A673 (cell line): ENCODE results near the gene GRHL3. TPM values are rescaled to one million over a fixed set of nuclear protein-coding genes. Genes with fewer than 3 reads are reported as not detected.

Experiments
- BruUV-seq: library from RNA; stranded (reverse); fragments of 400-500 nt; replicated peaks from 2 replicates; lab custom pipeline; 2021; lab: Mats Ljungman, UMichigan
- CTCF ChIA-PET: fragments of 300-600 bp; sonication (Branson Sonifier 250); formaldehyde crosslinking; loops from one replicate; lab custom pipeline; 2022; ENCODE audit warnings: antibody characterized with exemption; lab: Charles Lee
- POLR2A ChIA-PET: fragments of 300-600 bp; sonication (Branson Sonifier 250); formaldehyde crosslinking; loops from one replicate; lab custom pipeline; 2022; ENCODE audit warnings: antibody characterized with exemption; ENCODE audit not compliant: low non-redundant PET; lab: Charles Lee
- DNase-seq: peaks from one replicate; pipeline ENCODE4 v3.0.0-alpha.2; 2015; ENCODE audit warnings: low spot score
- H3K27ac ChIP-seq: fragments of 200-600 bp; sonication (generic); 2 replicates; pipeline ENCODE4 v1.5.1; 2016; ENCODE audit warnings: mixed run types, low read depth, mild to moderate bottlenecking, mixed read lengths, antibody characterized with exemption, low read length; ENCODE audit not compliant: poor library complexity, severe bottlenecking
- H3K27me3 ChIP-seq: fragments of 200-600 bp; sonication (generic); replicated peaks from 2 replicates; pipeline ENCODE4 v1.6.1; 2017; ENCODE audit warnings: mixed run types, low read depth, mild to moderate bottlenecking, mixed read lengths, antibody characterized with exemption, low read length; ENCODE audit not compliant: insufficient read depth, poor library complexity
- H3K36me3 ChIP-seq: fragments of 200-600 bp; sonication (generic); 2 replicates; pipeline ENCODE4 v1.6.1; 2016; ENCODE audit warnings: mixed run types, mild to moderate bottlenecking, mixed read lengths, antibody characterized with exemption, low read length; ENCODE audit not compliant: insufficient read depth, poor library complexity, severe bottlenecking
- H3K4me1 ChIP-seq: fragments of 200-600 bp; sonication (generic); 2 replicates; pipeline ENCODE4 v1.6.1; 2017; ENCODE audit warnings: mixed run types, mild to moderate bottlenecking, mixed read lengths, antibody characterized with exemption, low read length; ENCODE audit not compliant: insufficient read depth, poor library complexity, severe bottlenecking
- H3K4me3 ChIP-seq: fragments of 200-600 bp; sonication (generic); 2 replicates; pipeline ENCODE4 v1.5.1; 2016; ENCODE audit warnings: low read depth, mixed run types, mild to moderate bottlenecking, mixed read lengths, low read length; ENCODE audit not compliant: poor library complexity, severe bottlenecking
- H3K9me3 ChIP-seq: fragments of 200-600 bp; sonication (generic); 2 replicates; pipeline ENCODE4 v1.6.1; 2016; ENCODE audit warnings: mixed run types, low read depth, mild to moderate bottlenecking, mixed read lengths, antibody characterized with exemption, low read length; ENCODE audit not compliant: poor library complexity, severe bottlenecking
- EZH2 ChIP-seq: fragments of 200-600 bp; sonication (generic); IDR thresholded peaks from 2 replicates; pipeline ENCODE4 v1.6.1; 2017; ENCODE audit warnings: borderline replicate concordance, low read depth, mild to moderate bottlenecking, mixed read lengths, antibody characterized with exemption, low read length; ENCODE audit not compliant: poor library complexity, severe bottlenecking
- intact Hi-C: fragments of 100-400 bp; cut with micrococcal nuclease; formaldehyde crosslinking; loops from one replicate; pipeline ENCODE4 v1.10.0; 2022; ENCODE audit not compliant: unreplicated experiment
- total RNA-seq: library from RNA; stranded (reverse); gene quantifications from 2 replicates; pipeline ENCODE4 v1.2.3, GENCODE V29; 2021
- TF ChIP-seq, protein P1 (sequence below): fragments of 300-800, 200-600 bp; sonication (generic); conservative IDR thresholded peaks from 2 replicates; pipeline ENCODE4 v1.5.1; 2017; ENCODE audit warnings: low read depth, mild to moderate bottlenecking, antibody characterized with exemption, low read length, moderate library complexity, mixed read lengths

The GRHL3 gene
- total RNA-seq, 1 experiment from 2014 or later = not detected

DNA sequence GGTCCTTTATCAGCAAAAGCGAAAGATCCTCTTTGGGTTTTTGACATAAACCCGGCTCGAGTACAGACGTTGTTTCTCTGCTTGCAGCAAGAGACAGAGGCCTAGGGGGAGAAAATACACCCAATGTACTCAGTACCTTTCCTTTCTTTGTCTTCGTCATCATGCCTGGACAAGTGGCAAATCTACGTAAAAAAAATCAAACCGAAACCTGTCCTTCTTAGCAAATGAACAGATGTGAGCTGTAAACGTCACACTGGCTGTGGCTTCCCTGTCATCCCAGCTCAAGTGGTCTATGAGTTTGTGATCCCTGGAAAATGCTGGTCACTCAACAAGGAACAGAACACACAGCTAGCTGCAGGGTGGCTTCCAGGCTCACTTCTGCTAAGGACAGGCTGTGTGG, 54.6 kb downstream of the GRHL3 start:
- H3K4me3 ChIP-seq = no peak overlapping the region
- intact Hi-C loops = no loop called here
- no peaks in the 10 kb centered on the region for H3K9me3 ChIP-seq
- H3K36me3 ChIP-seq = no peaks in the 10 kb centered on the region
- H3K27ac ChIP-seq = no peak overlapping the region
- BruUV-seq = no TSS peak
- POLR2A ChIA-PET = no interaction called here
- TF ChIP-seq, protein P1, sequence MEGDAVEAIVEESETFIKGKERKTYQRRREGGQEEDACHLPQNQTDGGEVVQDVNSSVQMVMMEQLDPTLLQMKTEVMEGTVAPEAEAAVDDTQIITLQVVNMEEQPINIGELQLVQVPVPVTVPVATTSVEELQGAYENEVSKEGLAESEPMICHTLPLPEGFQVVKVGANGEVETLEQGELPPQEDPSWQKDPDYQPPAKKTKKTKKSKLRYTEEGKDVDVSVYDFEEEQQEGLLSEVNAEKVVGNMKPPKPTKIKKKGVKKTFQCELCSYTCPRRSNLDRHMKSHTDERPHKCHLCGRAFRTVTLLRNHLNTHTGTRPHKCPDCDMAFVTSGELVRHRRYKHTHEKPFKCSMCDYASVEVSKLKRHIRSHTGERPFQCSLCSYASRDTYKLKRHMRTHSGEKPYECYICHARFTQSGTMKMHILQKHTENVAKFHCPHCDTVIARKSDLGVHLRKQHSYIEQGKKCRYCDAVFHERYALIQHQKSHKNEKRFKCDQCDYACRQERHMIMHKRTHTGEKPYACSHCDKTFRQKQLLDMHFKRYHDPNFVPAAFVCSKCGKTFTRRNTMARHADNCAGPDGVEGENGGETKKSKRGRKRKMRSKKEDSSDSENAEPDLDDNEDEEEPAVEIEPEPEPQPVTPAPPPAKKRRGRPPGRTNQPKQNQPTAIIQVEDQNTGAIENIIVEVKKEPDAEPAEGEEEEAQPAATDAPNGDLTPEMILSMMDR = no peak
- TF ChIP-seq EZH2 = no peak
- CTCF ChIA-PET = interaction anchor here (0.7 kb wide), 1 partner anchor 143 kb away, joined by 3 read pairs; no protein-coding TSS in a partner anchor
- DNase-seq = no peak
- peaks cover 3% of the 10 kb centered on the region for H3K4me1 ChIP-seq
- no peaks in the 10 kb centered on the region for H3K27me3 ChIP-seq

DNA sequence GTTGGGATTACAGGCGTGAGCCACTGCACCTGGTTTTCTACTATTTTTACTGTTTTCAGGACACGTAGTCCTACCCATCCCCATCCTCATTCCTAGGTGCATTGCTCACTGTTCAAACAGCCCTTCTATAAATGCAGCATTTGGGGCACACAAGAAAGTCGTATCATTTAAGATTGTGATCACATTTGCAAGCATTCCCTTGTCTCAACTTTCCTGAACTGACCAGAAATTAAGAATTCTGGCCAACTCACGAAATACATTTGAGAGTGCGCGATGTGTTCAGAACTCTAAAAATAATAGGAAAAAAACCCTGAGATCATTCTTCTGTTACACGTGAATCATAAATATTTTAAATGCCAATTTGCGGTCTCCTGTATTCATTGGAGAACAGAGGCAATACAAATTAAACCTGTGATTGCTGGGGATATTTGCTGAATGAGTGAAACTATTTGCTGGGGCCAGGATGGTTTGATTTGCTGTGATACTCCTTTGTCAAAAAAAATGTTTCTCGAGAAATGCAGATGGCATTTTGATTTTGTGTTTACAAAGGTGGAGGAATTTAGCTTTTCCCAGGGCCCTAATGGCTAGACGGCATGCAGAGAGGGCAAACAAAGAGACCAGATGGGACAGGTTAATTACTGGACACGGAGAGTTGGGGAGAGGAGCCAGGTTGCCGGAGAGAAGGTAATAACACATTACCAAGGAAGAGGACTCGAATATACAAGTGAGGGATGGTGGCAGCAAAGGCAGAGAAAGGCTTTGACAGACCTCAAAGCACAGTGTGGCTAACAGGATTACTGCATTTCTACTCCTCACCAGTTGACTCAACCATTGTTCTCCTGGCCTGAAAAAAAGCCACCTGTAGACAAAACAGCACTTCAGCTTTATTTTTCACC, 56.0 kb downstream of the GRHL3 start:
- intact Hi-C loops = no loop called here
- TF ChIP-seq EZH2 = no peak
- TF ChIP-seq, protein P1 = no peak
- ChIA-PET POLR2A (no interaction called here), CTCF (interaction anchor here (0.7 kb wide), 1 partner anchor 1050 kb away, joined by 3 read pairs; no protein-coding TSS in a partner anchor)
- H3K9me3 ChIP-seq = no peaks in the 10 kb centered on the region
- no peaks in the 10 kb centered on the region for H3K27me3 ChIP-seq
- no peak overlapping the region for H3K4me3 ChIP-seq
- H3K4me1 ChIP-seq = peaks cover 3% of the 10 kb centered on the region
- no peak overlapping the region for H3K27ac ChIP-seq
- no TSS peak for BruUV-seq
- H3K36me3 ChIP-seq = no peaks in the 10 kb centered on the region
- DNase-seq = no peak

DNA sequence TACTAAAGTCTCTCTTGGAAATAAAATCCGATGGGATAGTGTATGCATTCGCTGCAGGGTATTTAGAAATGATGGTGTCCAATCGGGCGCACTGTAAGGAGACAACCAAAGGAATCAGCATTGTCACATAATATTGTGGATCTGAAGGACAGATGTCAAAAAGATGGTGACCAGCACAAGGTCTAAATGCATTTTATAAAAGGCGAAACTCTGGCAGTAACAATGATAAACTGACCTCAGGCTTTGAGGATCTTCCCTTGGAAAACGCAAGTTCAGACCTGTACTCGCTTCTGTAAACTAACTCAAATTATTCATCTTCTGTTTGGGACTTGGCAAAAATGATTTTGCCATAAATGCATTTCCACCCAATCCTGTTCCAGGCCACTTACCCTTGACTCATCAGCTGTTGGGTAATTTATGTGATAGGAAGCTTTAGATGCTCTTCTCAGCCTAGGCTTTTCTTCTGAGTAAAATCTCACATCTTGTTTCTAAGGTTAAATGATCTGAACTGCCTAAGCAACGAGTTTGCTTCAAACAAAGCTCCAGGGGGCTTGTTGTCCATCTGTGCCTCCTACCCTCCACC, 60.7 kb downstream of the GRHL3 start:
- no peaks in the 10 kb centered on the region for H3K9me3 ChIP-seq
- no peak for DNase-seq
- BruUV-seq = no TSS peak
- TF ChIP-seq, protein P1 = no peak
- no peak for TF ChIP-seq EZH2
- peaks cover 9% of the 10 kb centered on the region for H3K4me1 ChIP-seq
- no peaks in the 10 kb centered on the region for H3K27me3 ChIP-seq
- H3K36me3 ChIP-seq = no peaks in the 10 kb centered on the region
- H3K27ac ChIP-seq = no peak overlapping the region
- intact Hi-C loops = no loop called here
- H3K4me3 ChIP-seq = no peak overlapping the region
- ChIA-PET POLR2A (no interaction called here), CTCF (no interaction called here)
